B cell (primary cell): Measurements from ENCODE around the gene SULT2B1. TPM values are rescaled to one million over a fixed set of nuclear protein-coding genes. Genes with fewer than 3 reads are reported as not detected.

ENCODE experiments used
- ATAC-seq: fragments of 200-7000 bp; cut with Tn5 transposase; one replicate; pipeline ENCODE4 v1.10.0; 2021; ENCODE audit warnings: low read depth, mild to moderate bottlenecking, moderate number of reproducible peaks, moderate library complexity
- CTCF ChIA-PET: fragments of 350-600 bp; sonication (Branson Sonifier 250); formaldehyde crosslinking; loops from one replicate; lab custom pipeline; 2021; ENCODE audit warnings: antibody characterized with exemption, inconsistent platforms; lab: Charles Lee
- POLR2A ChIA-PET: fragments of 350-600 bp; sonication (Branson Sonifier 250); formaldehyde crosslinking; loops from one replicate; lab custom pipeline; 2021; ENCODE audit warnings: antibody characterized with exemption; lab: Charles Lee
- DNase-seq: peaks from one replicate; pipeline ENCODE4 v3.0.0; 2013
- H2AFZ ChIP-seq: 2 replicates; pipeline ENCODE4 v1.6.1; 2012; ENCODE audit warnings: mild to moderate bottlenecking, low read depth, low read length; ENCODE audit not compliant: insufficient read depth, poor library complexity, severe bottlenecking
- H3K27ac ChIP-seq, 2 donors: 1 replicate in 1 of 2; 2 replicates in 1 of 2; pipeline ENCODE4 v1.5.1; 2012 to 2013; ENCODE audit warnings: low read length in 2 of 2, mild to moderate bottlenecking in 2 of 2, moderate library complexity in 1 of 2
- H3K27me3 ChIP-seq, 4 experiments: fragments of 200-600 bp in 1 of 4; sonication (generic) in 1 of 4; replicated peaks in 1 of 4; 1 replicate in 2 of 4; 2 replicates in 2 of 4; pipeline versions ENCODE4 v1.6.1 to v1.7.0; 2013 to 2016; ENCODE audit warnings: low read length in 3 of 4, mild to moderate bottlenecking in 2 of 4, mixed read lengths in 1 of 4, moderate library complexity in 1 of 4; ENCODE audit not compliant: insufficient read depth in 4 of 4, control insufficient read depth in 3 of 4; ENCODE audit errors: control extremely low read depth in 1 of 4
- H3K36me3 ChIP-seq, 2 experiments: replicated peaks in 1 of 2; 1 replicate in 1 of 2; 2 replicates in 1 of 2; pipeline versions ENCODE4 v1.6.1 to v1.7.1; 2013; ENCODE audit warnings: low read length in 1 of 2; ENCODE audit not compliant: insufficient read depth in 2 of 2, control insufficient read depth in 1 of 2; ENCODE audit errors: control extremely low read depth in 1 of 2, extremely low read depth in 1 of 2
- H3K4me1 ChIP-seq, 2 donors: fragments of 200-600 bp in 1 of 2; sonication (generic) in 1 of 2; 1 replicate in 1 of 2; 2 replicates in 1 of 2; pipeline versions ENCODE4 v1.5.1 to v1.6.1; 2013 to 2017; ENCODE audit warnings: low read length in 2 of 2; ENCODE audit not compliant: control insufficient read depth in 2 of 2, insufficient read depth in 2 of 2
- H3K4me2 ChIP-seq: replicated peaks from 2 replicates; pipeline ENCODE3; 2012; ENCODE audit warnings: mild to moderate bottlenecking, low read depth, low read length; ENCODE audit not compliant: poor library complexity, severe bottlenecking
- H3K4me3 ChIP-seq, 5 experiments: fragments of 200-600 bp in 1 of 5; sonication (generic) in 1 of 5; 1 replicate in 3 of 5; 2 replicates in 2 of 5; pipeline versions ENCODE4 v1.5.1 to v1.7.0; 2011 to 2016; ENCODE audit warnings: low read length in 4 of 5, mild to moderate bottlenecking in 4 of 5, low read depth in 2 of 5, control low read depth in 1 of 5, moderate library complexity in 1 of 5; ENCODE audit not compliant: insufficient read depth in 1 of 5; ENCODE audit errors: control extremely low read depth in 1 of 5, extremely low read depth in 1 of 5
- H3K79me2 ChIP-seq: fragments of 200-600 bp; sonication (generic); one replicate; pipeline ENCODE4 v1.6.0; 2016; ENCODE audit warnings: low read length; ENCODE audit not compliant: control insufficient read depth, insufficient read depth
- H3K9ac ChIP-seq: fragments of 200-600 bp; sonication (generic); 2 replicates; pipeline ENCODE4 v1.6.1; 2017; ENCODE audit warnings: mild to moderate bottlenecking, low read length, moderate library complexity
- H3K9me3 ChIP-seq, 3 donors: one replicate each; pipeline versions ENCODE4 v1.6.1 to v1.7.1; 2013; ENCODE audit warnings: low read length in 2 of 3; ENCODE audit not compliant: control insufficient read depth in 2 of 3, insufficient read depth in 1 of 3; ENCODE audit errors: control extremely low read depth in 1 of 3
- H4K20me1 ChIP-seq: 2 replicates; pipeline ENCODE4 v1.6.0; 2012; ENCODE audit warnings: mild to moderate bottlenecking, low read length; ENCODE audit not compliant: insufficient read depth, control insufficient read depth, poor library complexity, severe bottlenecking
- H3K27ac Mint-ChIP-seq: one replicate; pipeline ENCODE4 v1.8.0; 2021; ENCODE audit warnings: mixed read lengths
- H3K27me3 Mint-ChIP-seq: one replicate; pipeline ENCODE4 v1.8.0; 2021; ENCODE audit warnings: mixed read lengths
- H3K4me1 Mint-ChIP-seq: one replicate; pipeline ENCODE4 v1.8.0; 2021; ENCODE audit warnings: mixed read lengths
- H3K4me3 Mint-ChIP-seq: one replicate; pipeline ENCODE4 v1.8.0; 2021; ENCODE audit warnings: mixed read lengths
- H3K9me3 Mint-ChIP-seq: one replicate; pipeline ENCODE4 v1.8.0; 2022; ENCODE audit warnings: mixed read lengths; ENCODE audit not compliant: insufficient read depth
- CTCF ChIP-seq: fragments of 200-600 bp; IDR thresholded peaks from one replicate; pipeline ENCODE4 v1.8.0; 2022; ENCODE audit warnings: antibody characterized with exemption, mild to moderate bottlenecking
- EZH2 ChIP-seq: IDR thresholded peaks from 2 replicates; pipeline ENCODE4 v1.6.1; 2012; ENCODE audit warnings: borderline replicate concordance, low read depth, mild to moderate bottlenecking, moderate library complexity, low read length; ENCODE audit not compliant: insufficient read depth, poor library complexity, severe bottlenecking
- WGBS: methylation state at CpG from one replicate; pipeline ENCODE4 v1.1.5; 2013; ENCODE audit warnings: missing lambda C conversion rate; ENCODE audit not compliant: insufficient coverage; 5-methylcytosine and 5-hydroxymethylcytosine counted together
- intact Hi-C: fragments of 100-400 bp; cut with micrococcal nuclease; formaldehyde crosslinking; loops from one replicate; pipeline ENCODE4 v1.10.0; 2022
- polyA plus RNA-seq: library from polyadenylated mRNA; depleted of rRNA; stranded (reverse); fragments of >200 nt; gene quantifications from 2 replicates; pipeline ENCODE4 v1.2.3, GENCODE V29; 2012
- total RNA-seq, 2 donors: library from RNA; stranded (reverse); fragments of 120-200 nt in 1 of 2; gene quantifications; 1 replicate in 1 of 2; 2 replicates in 1 of 2; pipeline versions ENCODE4 v1.2.3 to v1.2.4, GENCODE V29; 2013 to 2022

SULT2B1 gene
- total and polyA plus RNA-seq, 2 donors (not counting 1 experiment from before 2014, with no cell fraction given), result not detected

GRCh38 chr19:48552406-48553322 is 692 bp downstream of the SULT2B1 start:
- Histone ChIP-seq H2AFZ (no peak overlapping the region), H3K36me3 (no peaks in the 10 kb centered on the region), H3K9ac (no peak overlapping the region), H4K20me1 (no peaks in the 10 kb centered on the region), H3K4me1 (no peaks in the 10 kb centered on the region), H3K27me3 (peaks cover 0 to 7% (median 1%) of the 10 kb centered on the region in 4 experiments), H3K4me2 (no peak overlapping the region), H3K4me3 (no peak overlapping the region), H3K9me3 (no peaks in the 10 kb centered on the region), H3K79me2 (no peaks in the 10 kb centered on the region), H3K27ac (no peak overlapping the region)
- ChIA-PET POLR2A (no interaction called here), CTCF (no interaction called here)
- no peak overlapping the region for H3K4me3 Mint-ChIP-seq
- no peaks in the 10 kb centered on the region for H3K4me1 Mint-ChIP-seq
- no peak for DNase-seq
- intact Hi-C loops, result no loop called here
- TF ChIP-seq CTCF (no peak), EZH2 (no peak)
- no peak for ATAC-seq
- 87% methylated on average over 17 of the region's 19 CpGs for WGBS
- no peaks in the 10 kb centered on the region for H3K9me3 Mint-ChIP-seq
- H3K27me3 Mint-ChIP-seq, result peaks cover 22% of the 10 kb centered on the region
- H3K27ac Mint-ChIP-seq, result no peak overlapping the region
